ENCODE measurements around the gene KRTCAP3. TPM values are rescaled to one million over a fixed set of nuclear protein-coding genes. Genes with fewer than 3 reads are reported as not detected.

KRTCAP3 gene
- total RNA-seq, 4 donors from 2014 or later, result 7.4 to 109 (median 73.9) TPM

- peak; percentile 74 to 94 (median 92) for DNase-seq
- Histone ChIP-seq H3K9me3 (no peaks in the 10 kb centered on the region), H3K27me3 (no peaks in the 10 kb centered on the region), H3K4me1 (peaks cover 0 to 34% (median 11%) of the 10 kb centered on the region in 4 donors), H3K36me3 (peaks cover 0 to 12% (median 0%) of the 10 kb centered on the region in 3 donors), H3K4me3 (peak overlapping the region; percentile 78 to 99 (median 86)), H3K27ac (peak overlapping the region; percentile 95 to 100 (median 98))
- no peak for TF ChIP-seq POLR2A (IDR thresholded peaks at IDR 0.05)
- TF ChIP-seq, protein P1, sequence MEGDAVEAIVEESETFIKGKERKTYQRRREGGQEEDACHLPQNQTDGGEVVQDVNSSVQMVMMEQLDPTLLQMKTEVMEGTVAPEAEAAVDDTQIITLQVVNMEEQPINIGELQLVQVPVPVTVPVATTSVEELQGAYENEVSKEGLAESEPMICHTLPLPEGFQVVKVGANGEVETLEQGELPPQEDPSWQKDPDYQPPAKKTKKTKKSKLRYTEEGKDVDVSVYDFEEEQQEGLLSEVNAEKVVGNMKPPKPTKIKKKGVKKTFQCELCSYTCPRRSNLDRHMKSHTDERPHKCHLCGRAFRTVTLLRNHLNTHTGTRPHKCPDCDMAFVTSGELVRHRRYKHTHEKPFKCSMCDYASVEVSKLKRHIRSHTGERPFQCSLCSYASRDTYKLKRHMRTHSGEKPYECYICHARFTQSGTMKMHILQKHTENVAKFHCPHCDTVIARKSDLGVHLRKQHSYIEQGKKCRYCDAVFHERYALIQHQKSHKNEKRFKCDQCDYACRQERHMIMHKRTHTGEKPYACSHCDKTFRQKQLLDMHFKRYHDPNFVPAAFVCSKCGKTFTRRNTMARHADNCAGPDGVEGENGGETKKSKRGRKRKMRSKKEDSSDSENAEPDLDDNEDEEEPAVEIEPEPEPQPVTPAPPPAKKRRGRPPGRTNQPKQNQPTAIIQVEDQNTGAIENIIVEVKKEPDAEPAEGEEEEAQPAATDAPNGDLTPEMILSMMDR (IDR thresholded peaks at IDR 0.05), result peak in 1 of 6 experiments; percentile 12
These were observed 13.1 kb upstream of the KRTCAP3 start for GRCh38 chr2:27428978-27429541.

- Histone ChIP-seq H3K4me3 (no peak overlapping the region), H3K4me1 (peaks cover 0 to 31% (median 11%) of the 10 kb centered on the region in 4 donors), H3K27me3 (no peaks in the 10 kb centered on the region), H3K27ac (no peak overlapping the region), H3K9me3 (no peaks in the 10 kb centered on the region), H3K36me3 (peaks cover 0 to 35% (median 0%) of the 10 kb centered on the region in 3 donors)
- DNase-seq, result no peak
- no peak for TF ChIP-seq POLR2A (IDR thresholded peaks at IDR 0.05)
- TF ChIP-seq, protein P1 (IDR thresholded peaks at IDR 0.05), result no peak
These were observed 10.8 kb upstream of the KRTCAP3 start for GRCh38 chr2:27431395-27431794.

DNA sequence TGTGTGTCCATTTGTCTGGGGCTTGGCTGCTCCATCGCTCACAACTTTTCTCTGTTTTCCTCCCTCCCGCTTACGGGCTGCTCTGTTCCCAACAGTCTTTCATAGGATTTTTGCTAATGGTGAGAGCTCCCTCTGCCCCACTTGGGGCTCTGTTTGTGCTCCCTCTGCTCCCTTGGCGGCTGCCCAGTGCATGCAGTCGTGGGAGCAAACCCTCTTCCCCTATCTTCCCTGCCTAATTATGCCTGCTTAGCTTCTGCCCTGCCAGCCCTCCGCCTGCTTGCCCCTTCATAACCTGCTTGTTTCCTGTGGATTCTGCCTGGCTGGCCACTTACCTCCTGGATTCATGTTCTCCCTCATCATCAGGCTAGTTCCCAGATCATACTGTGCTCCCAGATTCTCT lies 6.6 kb upstream of the KRTCAP3 start:
- Histone ChIP-seq H3K36me3 (peaks cover 0 to 77% (median 0%) of the 10 kb centered on the region in 3 donors), H3K9me3 (no peaks in the 10 kb centered on the region), H3K4me3 (no peak overlapping the region), H3K4me1 (peaks cover 0 to 15% (median 4%) of the 10 kb centered on the region in 4 donors), H3K27ac (no peak overlapping the region), H3K27me3 (no peaks in the 10 kb centered on the region)
- TF ChIP-seq POLR2A (IDR thresholded peaks at IDR 0.05), result no peak
- TF ChIP-seq, protein P1 (IDR thresholded peaks at IDR 0.05), result no peak
- no peak for DNase-seq

GRCh38 chr2:27441226-27441926 lies 805 bp upstream of the KRTCAP3 start:
- no peak overlapping the region for H3K27ac ChIP-seq
- TF ChIP-seq, protein P1 (IDR thresholded peaks at IDR 0.05), result no peak
- no peak for TF ChIP-seq POLR2A (IDR thresholded peaks at IDR 0.05)
- no peaks in the 10 kb centered on the region for H3K9me3 ChIP-seq
- no peak overlapping the region for H3K4me3 ChIP-seq
- H3K36me3 ChIP-seq, result peaks cover 0 to 57% (median 0%) of the 10 kb centered on the region in 3 donors
- H3K27me3 ChIP-seq, result no peaks in the 10 kb centered on the region
- DNase-seq, result no peak
- H3K4me1 ChIP-seq, result peaks cover 0 to 11% (median 0%) of the 10 kb centered on the region in 4 donors

- Histone ChIP-seq H3K4me3 (peak overlapping the region in 3 of 4 donors; percentile 35 to 67 (median 64)), H3K27me3 (no peaks in the 10 kb centered on the region), H3K9me3 (no peaks in the 10 kb centered on the region), H3K36me3 (peaks cover 0 to 42% (median 0%) of the 10 kb centered on the region in 3 donors), H3K27ac (peak overlapping the region; percentile 6 to 82 (median 78)), H3K4me1 (peaks cover 0 to 11% (median 0%) of the 10 kb centered on the region in 4 donors)
- peak in 2 of 3 donors; percentile 59 to 65 for DNase-seq
- TF ChIP-seq, protein P1 (IDR thresholded peaks at IDR 0.05), result no peak
- TF ChIP-seq POLR2A (IDR thresholded peaks at IDR 0.05), result no peak
These were observed 720 bp downstream of the KRTCAP3 start for GRCh38 chr2:27442920-27443282.

Measured in Peyer's patch (tissue), 4 donors.